GM12878 (cell line): ENCODE results near the gene ASAP3. TPM values are rescaled to one million over a fixed set of nuclear protein-coding genes. Genes with fewer than 3 reads are reported as not detected.

Experiments used
- ATAC-seq: fragments of 200-7000 bp; cut with Tn5 transposase; 3 replicates; pipeline ENCODE4 v1.9.1; 2020; ENCODE audit warnings: mild to moderate bottlenecking, moderate library complexity
- BruUV-seq: library from RNA; stranded (reverse); fragments of 400-500 nt; replicated peaks from 2 replicates; lab custom pipeline; 2021; lab: Mats Ljungman, UMichigan
- CTCF ChIA-PET: fragments of 300-600 bp; sonication (Branson Sonifier 250); formaldehyde crosslinking; extraction: SDS; loops from one replicate; lab custom pipeline; 2021; ENCODE audit warnings: inconsistent platforms; lab: Yijun Ruan, JAX
- POLR2A ChIA-PET: fragments of 350-600 bp; formaldehyde crosslinking; extraction: SDS; loops from one replicate; lab custom pipeline; 2021; ENCODE audit warnings: inconsistent platforms; lab: Charles Lee
- RAD21 ChIA-PET: fragments of 300-600 bp; sonication (Branson Sonifier 250); formaldehyde crosslinking; loops from one replicate; lab custom pipeline; 2023; ENCODE audit warnings: antibody characterized with exemption; ENCODE audit not compliant: unreplicated experiment; lab: Charles Lee
- SMC1A ChIA-PET: fragments of 300-600 bp; sonication (Branson Sonifier 250); formaldehyde crosslinking; loops from one replicate; lab custom pipeline; 2023; ENCODE audit not compliant: unreplicated experiment, uncharacterized antibody; lab: Charles Lee
- DNase-seq: peaks from one replicate; pipeline ENCODE4 v3.0.0-alpha.2; 2011; ENCODE audit warnings: low read depth, low spot score
- FAIRE-seq: peaks from 3 replicates; lab custom pipeline; 2011; peaks lifted over from hg19 to GRCh38; lab: Jason Lieb, UNC
- H2AFZ ChIP-seq: 2 replicates; pipeline ENCODE4 v1.6.0; 2011; ENCODE audit warnings: low read depth, low read length, control low read depth; ENCODE audit not compliant: control insufficient read depth
- H3K27ac ChIP-seq: 2 replicates; pipeline ENCODE4 v1.5.1; 2011; ENCODE audit warnings: control low read depth; ENCODE audit not compliant: control insufficient read depth, insufficient read depth
- H3K27me3 ChIP-seq, 2 experiments: replicated peaks in 1 of 2; 2 replicates each; pipeline versions ENCODE4 v1.6.0 to v1.6.1; 2011; ENCODE audit warnings: low read length in 1 of 2; ENCODE audit not compliant: control insufficient read depth in 2 of 2, insufficient read depth in 2 of 2
- H3K36me3 ChIP-seq, 2 experiments: 2 replicates each; pipeline ENCODE4 v1.5.1; 2011; ENCODE audit warnings: low read length in 1 of 2; ENCODE audit not compliant: control insufficient read depth in 2 of 2, insufficient read depth in 2 of 2
- H3K4me1 ChIP-seq: 2 replicates; pipeline ENCODE4 v1.6.1; 2011; ENCODE audit warnings: mild to moderate bottlenecking, low read length, moderate library complexity, mixed read lengths; ENCODE audit not compliant: control insufficient read depth, insufficient read depth
- H3K4me2 ChIP-seq: 2 replicates; pipeline ENCODE4 v1.6.0; 2011; ENCODE audit warnings: control low read depth; ENCODE audit not compliant: control insufficient read depth, insufficient read depth
- H3K4me3 ChIP-seq: fragments of 200-600 bp; sonication (generic); 2 replicates; pipeline ENCODE4 v1.5.1; 2016
- H3K79me2 ChIP-seq: 2 replicates; pipeline ENCODE4 v1.6.0; 2011; ENCODE audit warnings: low read length; ENCODE audit not compliant: control insufficient read depth, insufficient read depth
- H3K9ac ChIP-seq: 2 replicates; pipeline ENCODE4 v1.8.0; 2011; ENCODE audit warnings: low read length, control low read depth, mixed read lengths; ENCODE audit not compliant: control insufficient read depth, insufficient read depth
- H3K9me3 ChIP-seq: replicated peaks from 3 replicates; pipeline ENCODE4 v1.5.1; 2011; ENCODE audit warnings: mild to moderate bottlenecking, low read length; ENCODE audit not compliant: control insufficient read depth, insufficient read depth
- H4K20me1 ChIP-seq: 2 replicates; pipeline ENCODE4 v1.6.0; 2011; ENCODE audit not compliant: control insufficient read depth, insufficient read depth
- BRCA1 ChIP-seq: IDR thresholded peaks from 2 replicates; pipeline ENCODE4 v1.6.1; 2011; ENCODE audit warnings: low read depth, low read length, improper control_type of control experiment
- ETV6 ChIP-seq, 2 experiments: fragments of 450-650 bp in 1 of 2; IDR thresholded peaks in 1 of 2; conservative IDR thresholded peaks in 1 of 2; 2 replicates each; pipeline ENCODE4 v1.6.1; 2014; ENCODE audit warnings: antibody characterized with exemption in 1 of 2, borderline replicate concordance in 1 of 2, low read depth in 1 of 2, mild to moderate bottlenecking in 1 of 2, moderate library complexity in 1 of 2
- GABPA ChIP-seq: IDR thresholded peaks from 2 replicates; pipeline ENCODE4 v1.6.1; 2014; ENCODE audit warnings: antibody characterized with exemption, low read depth, mild to moderate bottlenecking, inconsistent platforms
- KLF5 ChIP-seq: fragments of 450-650 bp; IDR thresholded peaks from 2 replicates; pipeline ENCODE4 v1.6.1; 2014; ENCODE audit warnings: mild to moderate bottlenecking; ENCODE audit not compliant: partially characterized antibody
- PAX8 ChIP-seq: fragments of 450-650 bp; IDR thresholded peaks from 2 replicates; pipeline ENCODE4 v1.6.1; 2017; ENCODE audit warnings: mild to moderate bottlenecking, moderate library complexity
- RBBP5 ChIP-seq: fragments of 200-600 bp; sonication (generic); conservative IDR thresholded peaks from 2 replicates; pipeline ENCODE4 v1.6.1; 2016
- RCOR1 ChIP-seq: conservative IDR thresholded peaks from 2 replicates; pipeline ENCODE4 v1.6.1; 2012; ENCODE audit warnings: low read depth, low read length, improper control_type of control experiment
- SP1 ChIP-seq: IDR thresholded peaks from one replicate; pipeline ENCODE4 v1.6.1; 2011; ENCODE audit warnings: low read depth, low read length
- SRF ChIP-seq, 2 experiments: IDR thresholded peaks; 2 replicates each; pipeline ENCODE4 v1.6.1; 2011; ENCODE audit warnings: low read depth in 2 of 2, low read length in 2 of 2, mild to moderate bottlenecking in 1 of 2, moderate library complexity in 1 of 2
- STAT1 ChIP-seq: fragments of 450-650 bp; conservative IDR thresholded peaks from 2 replicates; pipeline ENCODE4 v1.6.1; 2014; ENCODE audit warnings: antibody characterized with exemption, mild to moderate bottlenecking
- SUZ12 ChIP-seq: fragments of 200-600 bp; sonication (generic); IDR thresholded peaks from one replicate; pipeline ENCODE4 v1.6.1; 2018; ENCODE audit warnings: antibody characterized with exemption, mild to moderate bottlenecking; ENCODE audit not compliant: unreplicated experiment
- ZNF217 ChIP-seq: fragments of 450-650 bp; IDR thresholded peaks from 2 replicates; pipeline ENCODE4 v1.6.1; 2017; ENCODE audit warnings: antibody characterized with exemption, mild to moderate bottlenecking
- ZNF24 ChIP-seq: fragments of 450-650 bp; IDR thresholded peaks from 2 replicates; pipeline ENCODE4 v1.6.1; 2017; ENCODE audit warnings: antibody characterized with exemption, mild to moderate bottlenecking
- WGBS: methylation state at CpG from one replicate; pipeline ENCODE4 v1.1.6; 2016; ENCODE audit warnings: low lambda C conversion rate; ENCODE audit not compliant: insufficient replicate concordance, insufficient coverage; ENCODE audit errors: missing lambda C conversion rate; 5-methylcytosine and 5-hydroxymethylcytosine counted together
- in situ Hi-C: fragments of 300-500 bp; cut with MboI; formaldehyde crosslinking; loops from 9 replicates; pipeline ENCODE4 v1.14.3; 2018; ENCODE audit warnings: mixed read lengths
- intact Hi-C: fragments of 100-400 bp; cut with micrococcal nuclease; formaldehyde crosslinking; loops from one replicate; pipeline ENCODE4 v1.14.2; 2022; ENCODE audit not compliant: unreplicated experiment
- polyA plus RNA-seq, 11 experiments: library from polyadenylated mRNA; depleted of rRNA in 4 of 11; unstranded in 6 of 11; stranded (reverse) in 5 of 11; fragments of >200 nt; fragmentation: Nextera tagmentation in 4 of 11; fragmentation: Illumina TruSeq in 1 of 11; extraction: Ambion mirVana in 4 of 11; extraction: Trizol in 1 of 11; gene quantifications; 1 replicate in 1 of 11; 2 replicates in 10 of 11; pipeline versions ENCODE4 v1.2.1 to v1.2.3, GENCODE V29; 2011 to 2016; ENCODE audit warnings: inconsistent platforms in 2 of 11, missing spikeins in 2 of 11, low read depth in 1 of 11
- total RNA-seq, 4 experiments: library from RNA; depleted of rRNA in 3 of 4; stranded (reverse); fragments of >200 nt in 3 of 4; fragmentation: Illumina TruSeq in 1 of 4; extraction: Trizol in 1 of 4; gene quantifications; 2 replicates each; pipeline versions ENCODE4 v1.2.1 to v1.2.3, GENCODE V29; 2013 to 2021
- TF ChIP-seq, protein P1 (sequence below): fragments of 150-350 bp; IDR thresholded peaks from 2 replicates; pipeline ENCODE4 v1.6.1; 2016; ENCODE audit warnings: low read depth, low read length
- TF ChIP-seq, protein P2 (sequence below): fragments of 450-650 bp; IDR thresholded peaks from 2 replicates; pipeline ENCODE4 v1.6.1; 2016; ENCODE audit warnings: mild to moderate bottlenecking

The ASAP3 gene
- total and polyA plus RNA-seq, 10 of the 15 experiments (the other 5 are each of a cell fraction or from before 2014, with no cell fraction given) = 0.04 to 0.92 (median 0.34) TPM; not detected in 1

DNA sequence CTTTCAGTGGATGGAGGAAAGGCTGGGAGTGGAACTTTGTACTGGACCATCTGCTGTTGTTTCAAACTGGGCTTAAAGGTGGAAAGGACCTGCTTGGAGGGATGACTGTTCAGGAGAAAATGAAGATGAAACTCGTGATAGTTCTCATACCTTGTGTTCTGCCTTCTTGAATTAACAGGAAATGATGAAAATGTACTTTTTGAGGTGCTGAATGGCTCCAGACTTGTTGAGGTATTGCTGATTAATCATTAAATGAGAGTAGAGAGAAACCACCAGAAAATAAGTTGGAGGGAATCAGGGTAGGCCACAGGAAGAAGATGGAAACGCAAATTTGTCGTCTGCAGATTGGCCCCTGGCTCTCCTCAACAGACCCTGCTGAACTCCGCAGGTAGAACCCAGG lies 88.1 kb downstream of the ASAP3 start:
- POLR2A ChIA-PET = interaction anchor here (0.6 kb wide), 1 partner anchor 88 kb away, joined by 3 read pairs; no protein-coding TSS in a partner anchor
- RAD21 ChIA-PET = interaction anchor here (0.7 kb wide), 1 partner anchor 462 kb away, joined by 3 read pairs; no protein-coding TSS in a partner anchor
- Histone ChIP-seq H3K4me1 (no peaks in the 10 kb centered on the region), H4K20me1 (no peaks in the 10 kb centered on the region), H3K4me3 (no peak overlapping the region), H2AFZ (no peak overlapping the region), H3K27ac (no peak overlapping the region), H3K36me3 (no peaks in the 10 kb centered on the region), H3K79me2 (no peaks in the 10 kb centered on the region), H3K9ac (no peak overlapping the region), H3K4me2 (no peak overlapping the region), H3K27me3 (peaks cover 0 to 2% of the 10 kb centered on the region in 2 experiments; a peak in 1 of 4 replicates), H3K9me3 (no peaks in the 10 kb centered on the region)
- no peak for ATAC-seq
- WGBS = 50% methylated on average over 4 of the region's 4 CpGs
- intact Hi-C loops = no loop called here
- TF ChIP-seq PAX8 (no peak), SP1 (no peak), SUZ12 (no peak), KLF5 (no peak), STAT1 (no peak), BRCA1 (no peak), SRF (IDR thresholded peaks at IDR 0.05; ENCODE audit: low read depth in 2 of 2, low read length in 2 of 2) (no peak), RBBP5 (no peak), RCOR1 (no peak), ZNF217 (no peak), ETV6 (conservative IDR thresholded peaks at IDR 0.05 in 1 of 2, IDR thresholded peaks at IDR 0.05 in 1 of 2; ENCODE audit: borderline replicate concordance in 1 of 2, low read depth in 1 of 2) (no peak), GABPA (no peak), ZNF24 (no peak)
- TF ChIP-seq, protein P1, sequence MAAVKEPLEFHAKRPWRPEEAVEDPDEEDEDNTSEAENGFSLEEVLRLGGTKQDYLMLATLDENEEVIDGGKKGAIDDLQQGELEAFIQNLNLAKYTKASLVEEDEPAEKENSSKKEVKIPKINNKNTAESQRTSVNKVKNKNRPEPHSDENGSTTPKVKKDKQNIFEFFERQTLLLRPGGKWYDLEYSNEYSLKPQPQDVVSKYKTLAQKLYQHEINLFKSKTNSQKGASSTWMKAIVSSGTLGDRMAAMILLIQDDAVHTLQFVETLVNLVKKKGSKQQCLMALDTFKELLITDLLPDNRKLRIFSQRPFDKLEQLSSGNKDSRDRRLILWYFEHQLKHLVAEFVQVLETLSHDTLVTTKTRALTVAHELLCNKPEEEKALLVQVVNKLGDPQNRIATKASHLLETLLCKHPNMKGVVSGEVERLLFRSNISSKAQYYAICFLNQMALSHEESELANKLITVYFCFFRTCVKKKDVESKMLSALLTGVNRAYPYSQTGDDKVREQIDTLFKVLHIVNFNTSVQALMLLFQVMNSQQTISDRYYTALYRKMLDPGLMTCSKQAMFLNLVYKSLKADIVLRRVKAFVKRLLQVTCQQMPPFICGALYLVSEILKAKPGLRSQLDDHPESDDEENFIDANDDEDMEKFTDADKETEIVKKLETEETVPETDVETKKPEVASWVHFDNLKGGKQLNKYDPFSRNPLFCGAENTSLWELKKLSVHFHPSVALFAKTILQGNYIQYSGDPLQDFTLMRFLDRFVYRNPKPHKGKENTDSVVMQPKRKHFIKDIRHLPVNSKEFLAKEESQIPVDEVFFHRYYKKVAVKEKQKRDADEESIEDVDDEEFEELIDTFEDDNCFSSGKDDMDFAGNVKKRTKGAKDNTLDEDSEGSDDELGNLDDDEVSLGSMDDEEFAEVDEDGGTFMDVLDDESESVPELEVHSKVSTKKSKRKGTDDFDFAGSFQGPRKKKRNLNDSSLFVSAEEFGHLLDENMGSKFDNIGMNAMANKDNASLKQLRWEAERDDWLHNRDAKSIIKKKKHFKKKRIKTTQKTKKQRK = no peak
- TF ChIP-seq, protein P2, sequence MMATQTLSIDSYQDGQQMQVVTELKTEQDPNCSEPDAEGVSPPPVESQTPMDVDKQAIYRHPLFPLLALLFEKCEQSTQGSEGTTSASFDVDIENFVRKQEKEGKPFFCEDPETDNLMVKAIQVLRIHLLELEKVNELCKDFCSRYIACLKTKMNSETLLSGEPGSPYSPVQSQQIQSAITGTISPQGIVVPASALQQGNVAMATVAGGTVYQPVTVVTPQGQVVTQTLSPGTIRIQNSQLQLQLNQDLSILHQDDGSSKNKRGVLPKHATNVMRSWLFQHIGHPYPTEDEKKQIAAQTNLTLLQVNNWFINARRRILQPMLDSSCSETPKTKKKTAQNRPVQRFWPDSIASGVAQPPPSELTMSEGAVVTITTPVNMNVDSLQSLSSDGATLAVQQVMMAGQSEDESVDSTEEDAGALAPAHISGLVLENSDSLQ = no peak
- SMC1A ChIA-PET = no interaction called here
- no TSS peak for BruUV-seq
- no peak for FAIRE-seq
- no peak for DNase-seq
- in situ Hi-C loops = no loop called here
- CTCF ChIA-PET = interaction anchor here (1.0 kb wide), 1 partner anchor 9 kb away, joined by 3 read pairs; no protein-coding TSS in a partner anchor
